HT1080 (cell line): ENCODE measurements around the gene CUEDC1. TPM values are rescaled to one million over a fixed set of nuclear protein-coding genes. Genes with fewer than 3 reads are reported as not detected.
"Not testable (repeated sequence)": the region's sequence is repeated elsewhere in the genome, so short reads cannot be mapped to it uniquely, and the experiment has no call there.

ENCODE experiments used
- DNase-seq: peaks from one replicate; pipeline ENCODE4 v3.0.0-alpha.2; 2015; ENCODE audit warnings: low read depth
- total RNA-seq: library from RNA; depleted of rRNA; stranded (reverse); fragments of >200 nt; shearing (Covaris generic); gene quantifications from 2 replicates; pipeline ENCODE4 v1.2.3, GENCODE V29; 2014

The CUEDC1 gene
- total RNA-seq, 1 experiment from 2014 or later = 8.9 TPM

- DNase-seq = no peak
These were observed 14.4 kb downstream of the CUEDC1 start for GRCh38 chr17:57940653-57941329.

GRCh38 chr17:57940231-57940630 lies 15.0 kb downstream of the CUEDC1 start:
- no peak for DNase-seq

GRCh38 chr17:57939797-57940196 lies 15.4 kb downstream of the CUEDC1 start:
- DNase-seq = no peak

GRCh38 chr17:57938061-57938502 lies 17.1 kb downstream of the CUEDC1 start:
- DNase-seq = no peak

- DNase-seq = no peak
These were observed 17.7 kb downstream of the CUEDC1 start for GRCh38 chr17:57937492-57937891.

- DNase-seq = no peak
These were observed 19.1 kb downstream of the CUEDC1 start for GRCh38 chr17:57935833-57936807.

- no peak for DNase-seq
These were observed 23.6 kb downstream of the CUEDC1 start for GRCh38 chr17:57931488-57932137.

- no peak for DNase-seq
These were observed 25.0 kb downstream of the CUEDC1 start for GRCh38 chr17:57930239-57930638.

GRCh38 chr17:57929386-57929785 lies 25.8 kb downstream of the CUEDC1 start:
- no peak for DNase-seq

GRCh38 chr17:57928928-57929327 lies 26.3 kb downstream of the CUEDC1 start:
- no peak for DNase-seq

GRCh38 chr17:57927048-57927723 lies 28.0 kb downstream of the CUEDC1 start:
- peak; percentile 74 for DNase-seq

- peak; percentile 44 for DNase-seq
These were observed 28.5 kb downstream of the CUEDC1 start for GRCh38 chr17:57926723-57927047.

GRCh38 chr17:57925361-57925990 lies 29.7 kb downstream of the CUEDC1 start:
- DNase-seq = no peak

- no peak for DNase-seq
These were observed 30.5 kb downstream of the CUEDC1 start for GRCh38 chr17:57924677-57925076.

- DNase-seq = no peak
These were observed 31.9 kb downstream of the CUEDC1 start for GRCh38 chr17:57923182-57923872.

GRCh38 chr17:57922745-57923144 lies 32.5 kb downstream of the CUEDC1 start:
- DNase-seq = not testable (repeated sequence)

GRCh38 chr17:57920916-57921703 lies 34.1 kb downstream of the CUEDC1 start:
- no peak for DNase-seq

GRCh38 chr17:57919918-57920317 lies 35.3 kb downstream of the CUEDC1 start:
- DNase-seq = no peak
